Glutamatergic neuron (in vitro differentiated cells): ENCODE measurements around the gene DROSHA. TPM values are rescaled to one million over a fixed set of nuclear protein-coding genes. Genes with fewer than 3 reads are reported as not detected.

Experiments used
- DNase-seq: peaks from one replicate; pipeline ENCODE4 v3.0.0; 2022
- H3K27ac Mint-ChIP-seq: one replicate; pipeline ENCODE4 v1.8.0; 2020; ENCODE audit warnings: mild to moderate bottlenecking, mixed read lengths, inconsistent platforms; ENCODE audit not compliant: unreplicated experiment
- H3K27me3 Mint-ChIP-seq: one replicate; pipeline ENCODE4 v1.8.0; 2020; ENCODE audit warnings: mild to moderate bottlenecking, moderate library complexity, mixed read lengths, inconsistent platforms; ENCODE audit not compliant: unreplicated experiment
- H3K36me3 Mint-ChIP-seq: one replicate; pipeline ENCODE4 v1.8.0; 2020; ENCODE audit warnings: mild to moderate bottlenecking, mixed read lengths, inconsistent platforms; ENCODE audit not compliant: unreplicated experiment
- H3K4me1 Mint-ChIP-seq: one replicate; pipeline ENCODE4 v1.8.0; 2020; ENCODE audit warnings: mild to moderate bottlenecking, low read depth, mixed read lengths, inconsistent platforms; ENCODE audit not compliant: unreplicated experiment
- H3K4me3 Mint-ChIP-seq: one replicate; pipeline ENCODE4 v1.8.0; 2020; ENCODE audit warnings: mild to moderate bottlenecking, mixed read lengths, inconsistent platforms; ENCODE audit not compliant: unreplicated experiment
- H3K9me3 Mint-ChIP-seq: one replicate; pipeline ENCODE4 v1.8.0; 2020; ENCODE audit warnings: mild to moderate bottlenecking, moderate library complexity, mixed read lengths, inconsistent platforms; ENCODE audit not compliant: unreplicated experiment
- CTCF ChIP-seq: fragments of 200-600 bp; sonication (generic); IDR thresholded peaks from one replicate; pipeline ENCODE4 v1.5.0; 2021; ENCODE audit not compliant: partially characterized antibody, unreplicated experiment
- total RNA-seq: library from RNA; stranded (reverse); fragmentation: NEBNext Ultra II Directional; extraction: Animal tissue kit (Norgen Biotek cat#: 25700); gene quantifications from one replicate; pipeline ENCODE4 v1.2.1, GENCODE V29; 2021; ENCODE audit not compliant: unreplicated experiment

Gene DROSHA
- total RNA-seq, 1 donor from 2014 or later: 102 TPM

DNA sequence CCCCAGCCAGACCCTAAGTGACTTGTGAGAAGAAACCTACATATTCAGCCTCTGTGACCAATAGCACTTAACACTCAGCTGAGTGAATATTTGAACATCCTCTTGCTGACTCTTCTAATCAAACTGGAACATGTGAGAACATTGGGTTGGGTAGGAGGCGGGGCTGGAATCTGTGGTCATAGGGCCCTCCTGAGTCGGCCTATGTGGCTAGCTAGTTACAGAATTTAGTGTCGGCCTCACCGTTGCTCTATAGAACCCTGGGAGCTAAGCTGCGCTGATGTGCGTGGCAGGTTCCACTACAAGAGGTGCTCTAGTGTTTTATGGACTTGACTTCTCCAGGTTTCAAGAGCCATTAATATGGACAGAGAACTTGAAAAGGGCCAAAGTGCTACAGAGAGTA lies 138.8 kb downstream of the DROSHA start:
- H3K27me3 Mint-ChIP-seq: peaks cover 3% of the 10 kb centered on the region
- no peak overlapping the region for H3K27ac Mint-ChIP-seq
- H3K4me1 Mint-ChIP-seq: no peaks in the 10 kb centered on the region
- TF ChIP-seq CTCF: no peak
- H3K4me3 Mint-ChIP-seq: no peak overlapping the region
- H3K36me3 Mint-ChIP-seq: peaks cover 10% of the 10 kb centered on the region
- no peak for DNase-seq
- peaks cover 4% of the 10 kb centered on the region for H3K9me3 Mint-ChIP-seq

DNA sequence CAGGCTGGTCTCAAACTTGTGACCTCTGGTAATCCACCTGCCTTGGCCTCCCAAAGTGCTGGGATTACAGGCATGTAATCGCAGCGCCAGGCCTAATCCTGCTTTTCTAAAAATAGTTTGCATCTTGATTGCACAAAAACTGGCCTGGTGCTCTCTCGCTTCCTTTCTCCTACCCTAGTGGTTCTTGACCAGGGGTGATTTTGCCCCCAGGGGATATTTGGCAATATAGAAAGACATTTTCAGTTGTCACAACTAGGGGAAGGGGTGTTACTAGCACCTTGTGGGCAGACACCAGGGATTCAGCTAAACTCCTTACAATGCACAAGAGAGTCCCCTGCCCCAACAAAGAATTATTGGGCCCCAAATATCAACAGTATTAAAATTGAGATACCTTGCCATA lies 139.8 kb downstream of the DROSHA start:
- H3K4me1 Mint-ChIP-seq: no peaks in the 10 kb centered on the region
- H3K9me3 Mint-ChIP-seq: peaks cover 4% of the 10 kb centered on the region
- DNase-seq: no peak
- H3K36me3 Mint-ChIP-seq: peaks cover 10% of the 10 kb centered on the region
- no peak for TF ChIP-seq CTCF
- H3K4me3 Mint-ChIP-seq: no peak overlapping the region
- no peak overlapping the region for H3K27ac Mint-ChIP-seq
- H3K27me3 Mint-ChIP-seq: peaks cover 7% of the 10 kb centered on the region

- TF ChIP-seq CTCF: no peak
- H3K4me1 Mint-ChIP-seq: no peaks in the 10 kb centered on the region
- no peak for DNase-seq
- H3K27ac Mint-ChIP-seq: no peak overlapping the region
- H3K4me3 Mint-ChIP-seq: no peak overlapping the region
- peaks cover 10% of the 10 kb centered on the region for H3K36me3 Mint-ChIP-seq
- H3K27me3 Mint-ChIP-seq: peaks cover 7% of the 10 kb centered on the region
- peaks cover 4% of the 10 kb centered on the region for H3K9me3 Mint-ChIP-seq
Measured at GRCh38 chr5:31390256-31390655, 141.6 kb downstream of the DROSHA start.

DNA sequence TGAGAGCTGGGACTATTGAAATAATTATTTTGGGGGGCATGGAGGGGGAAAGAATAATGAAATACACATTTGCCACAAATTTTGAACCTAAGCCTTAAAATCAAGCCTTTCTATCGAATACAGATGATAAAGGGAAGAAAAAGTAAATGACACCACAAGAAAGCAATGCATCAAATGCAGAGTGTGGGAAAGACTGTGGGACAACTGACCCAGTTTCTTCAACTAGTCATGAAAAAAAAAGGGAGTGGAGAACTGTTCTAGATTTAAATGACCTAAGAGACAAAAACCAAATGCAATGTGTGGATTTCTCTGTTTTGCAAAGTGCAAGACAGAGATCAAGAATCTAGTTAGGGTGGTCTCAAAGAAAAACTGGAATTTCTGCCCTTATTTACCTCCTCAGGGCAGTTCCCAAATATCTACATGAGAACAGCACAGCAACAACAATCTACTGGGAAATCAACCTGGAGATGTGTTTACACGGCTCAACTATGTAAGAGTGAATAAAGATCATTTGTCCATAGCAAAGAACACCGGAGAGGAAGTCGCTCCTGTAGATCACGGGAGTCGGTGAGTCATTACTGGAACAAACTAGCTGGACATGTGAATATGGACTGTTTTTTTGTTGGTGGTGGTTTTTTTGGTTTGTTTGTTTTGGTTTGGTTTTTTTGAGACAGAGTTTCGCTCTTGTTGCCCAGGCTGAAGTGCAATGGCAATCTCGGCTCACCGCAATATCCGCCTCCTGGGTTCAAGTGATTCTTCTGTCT lies 145.9 kb downstream of the DROSHA start:
- Mint-ChIP-seq H3K27ac (no peak overlapping the region), H3K36me3 (peaks cover 10% of the 10 kb centered on the region), H3K4me1 (no peaks in the 10 kb centered on the region), H3K27me3 (peaks cover 6% of the 10 kb centered on the region), H3K4me3 (no peak overlapping the region), H3K9me3 (peaks cover 6% of the 10 kb centered on the region)
- TF ChIP-seq CTCF: no peak
- no peak for DNase-seq

DNA sequence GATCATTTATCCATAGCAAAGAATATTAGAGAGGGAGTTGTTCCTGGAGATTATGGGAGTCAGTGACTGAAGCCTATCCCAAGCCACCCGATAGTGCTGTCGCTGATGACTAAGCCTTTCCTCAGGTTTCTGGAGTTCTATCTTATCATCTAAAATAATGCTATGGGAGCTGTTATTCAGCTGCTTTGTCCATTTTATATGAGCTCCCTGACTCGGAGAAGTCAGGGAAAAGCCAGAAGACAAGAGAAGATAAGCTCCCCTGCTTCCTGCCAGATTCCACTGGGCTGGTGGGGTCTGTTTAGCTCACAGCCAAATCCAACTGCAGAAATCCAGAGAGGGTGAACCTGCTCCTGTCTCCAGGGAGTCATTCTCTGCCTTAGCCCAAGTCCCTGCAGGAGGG lies 148.2 kb downstream of the DROSHA start:
- H3K27me3 Mint-ChIP-seq: peaks cover 6% of the 10 kb centered on the region
- no peak for TF ChIP-seq CTCF
- H3K4me1 Mint-ChIP-seq: no peaks in the 10 kb centered on the region
- no peak for DNase-seq
- peaks cover 2% of the 10 kb centered on the region for H3K9me3 Mint-ChIP-seq
- peaks cover under 1% of the 10 kb centered on the region for H3K36me3 Mint-ChIP-seq
- no peak overlapping the region for H3K4me3 Mint-ChIP-seq
- H3K27ac Mint-ChIP-seq: no peak overlapping the region
